AG04450 (cell line): ENCODE data around the gene TRPM2. TPM values are rescaled to one million over a fixed set of nuclear protein-coding genes. Genes with fewer than 3 reads are reported as not detected.
"Not testable (repeated sequence)": the region's sequence is repeated elsewhere in the genome, so short reads cannot be mapped to it uniquely, and the experiment has no call there.

Experiments used
- CTCF ChIA-PET: fragments of 300-600, 350-600 bp; formaldehyde crosslinking; extraction: SDS; loops from one replicate; lab custom pipeline; 2022; ENCODE audit warnings: antibody characterized with exemption, inconsistent platforms; lab: Charles Lee
- POLR2A ChIA-PET: fragments of 350-600 bp; formaldehyde crosslinking; extraction: SDS; loops from one replicate; lab custom pipeline; 2021; ENCODE audit warnings: antibody characterized with exemption, inconsistent platforms; lab: Yijun Ruan, JAX
- DNase-seq: peaks from one replicate; pipeline ENCODE4 v3.0.0-alpha.2; 2011; ENCODE audit warnings: low read depth, low spot score
- H3K27ac ChIP-seq: one replicate; pipeline ENCODE4 v1.5.1; 2012; ENCODE audit warnings: low read depth, low read length, control low read depth
- H3K27me3 ChIP-seq: one replicate; pipeline ENCODE4 v1.6.0; 2012; ENCODE audit warnings: low read length; ENCODE audit not compliant: control insufficient read depth, insufficient read depth
- H3K4me3 ChIP-seq: 2 replicates; pipeline ENCODE4 v1.5.1; 2011; ENCODE audit warnings: mild to moderate bottlenecking, low read depth, low read length, control low read depth
- H3K9me3 ChIP-seq: 2 replicates; pipeline ENCODE4 v1.5.1; 2012; ENCODE audit warnings: low read length; ENCODE audit not compliant: control insufficient read depth, insufficient read depth
- polyA plus RNA-seq: library from polyadenylated mRNA; depleted of rRNA; stranded (reverse); fragments of >200 nt; gene quantifications from 2 replicates; pipeline ENCODE4 v1.2.3, GENCODE V29; 2011
- TF ChIP-seq, protein P1 (sequence below): IDR thresholded peaks from 2 replicates; pipeline ENCODE4 v1.5.1; 2011; ENCODE audit warnings: low read depth, low read length, control low read depth, inconsistent platforms

Gene TRPM2
- polyA plus RNA-seq, 1 experiment, result not detected

DNA sequence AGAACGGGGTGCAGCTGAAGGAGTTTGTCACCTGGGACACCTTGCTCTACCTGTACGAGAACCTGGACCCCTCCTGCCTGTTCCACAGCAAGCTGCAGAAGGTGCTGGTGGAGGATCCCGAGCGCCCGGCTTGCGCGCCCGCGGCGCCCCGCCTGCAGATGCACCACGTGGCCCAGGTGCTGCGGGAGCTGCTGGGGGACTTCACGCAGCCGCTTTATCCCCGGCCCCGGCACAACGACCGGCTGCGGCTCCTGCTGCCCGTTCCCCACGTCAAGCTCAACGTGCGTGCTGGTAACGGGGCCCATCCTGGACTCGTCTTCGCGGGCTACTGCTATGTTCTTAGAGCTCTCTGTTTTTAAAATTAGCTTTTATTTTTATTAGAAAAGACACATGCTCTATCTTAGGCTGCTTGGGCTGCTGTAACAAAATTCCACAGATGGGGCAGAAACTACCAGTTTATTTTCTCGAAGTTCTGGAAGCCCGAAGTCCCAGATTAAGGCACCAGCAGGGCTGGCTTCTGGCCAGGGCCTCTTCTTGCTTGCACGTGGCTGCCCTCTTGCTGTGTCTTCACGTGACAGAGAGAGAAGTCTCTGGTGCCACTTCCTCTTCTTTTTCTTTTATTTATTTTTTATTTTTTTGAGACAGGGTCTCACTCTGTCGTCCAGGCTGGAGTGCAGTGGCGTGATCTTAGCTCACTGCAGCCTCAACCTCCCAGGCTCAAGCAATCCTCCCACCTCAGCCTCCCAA, 38.1 kb downstream of the TRPM2 start:
- ChIA-PET CTCF (no interaction called here), POLR2A (no interaction called here)
- Histone ChIP-seq H3K4me3 (no peak overlapping the region), H3K27ac (no peak overlapping the region), H3K27me3 (no peaks in the 10 kb centered on the region), H3K9me3 (peaks cover 20% of the 10 kb centered on the region)
- TF ChIP-seq, protein P1, sequence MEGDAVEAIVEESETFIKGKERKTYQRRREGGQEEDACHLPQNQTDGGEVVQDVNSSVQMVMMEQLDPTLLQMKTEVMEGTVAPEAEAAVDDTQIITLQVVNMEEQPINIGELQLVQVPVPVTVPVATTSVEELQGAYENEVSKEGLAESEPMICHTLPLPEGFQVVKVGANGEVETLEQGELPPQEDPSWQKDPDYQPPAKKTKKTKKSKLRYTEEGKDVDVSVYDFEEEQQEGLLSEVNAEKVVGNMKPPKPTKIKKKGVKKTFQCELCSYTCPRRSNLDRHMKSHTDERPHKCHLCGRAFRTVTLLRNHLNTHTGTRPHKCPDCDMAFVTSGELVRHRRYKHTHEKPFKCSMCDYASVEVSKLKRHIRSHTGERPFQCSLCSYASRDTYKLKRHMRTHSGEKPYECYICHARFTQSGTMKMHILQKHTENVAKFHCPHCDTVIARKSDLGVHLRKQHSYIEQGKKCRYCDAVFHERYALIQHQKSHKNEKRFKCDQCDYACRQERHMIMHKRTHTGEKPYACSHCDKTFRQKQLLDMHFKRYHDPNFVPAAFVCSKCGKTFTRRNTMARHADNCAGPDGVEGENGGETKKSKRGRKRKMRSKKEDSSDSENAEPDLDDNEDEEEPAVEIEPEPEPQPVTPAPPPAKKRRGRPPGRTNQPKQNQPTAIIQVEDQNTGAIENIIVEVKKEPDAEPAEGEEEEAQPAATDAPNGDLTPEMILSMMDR, result no peak
- no peak for DNase-seq

DNA sequence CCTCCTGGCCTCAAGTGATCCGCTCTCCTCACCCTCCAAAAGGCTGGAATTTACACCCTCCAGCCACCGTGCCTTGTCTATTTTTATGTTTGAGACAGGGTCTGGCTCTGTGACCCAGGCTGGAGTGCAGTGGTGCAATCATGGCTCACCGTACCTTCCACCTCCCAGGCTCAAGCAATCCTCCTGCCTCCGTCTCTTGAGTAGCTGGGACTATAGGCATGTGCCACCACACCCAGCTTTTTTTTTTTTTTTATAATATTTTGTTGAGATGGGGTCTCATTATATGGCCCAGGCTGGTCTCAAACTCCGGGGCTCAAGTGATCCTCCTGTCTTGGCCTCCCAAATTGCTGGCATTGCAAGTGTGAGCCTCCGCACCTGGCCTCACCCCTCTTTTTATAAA, 38.8 kb downstream of the TRPM2 start:
- peaks cover 18% of the 10 kb centered on the region; the same call in 1 of the 2 replicates for H3K9me3 ChIP-seq
- POLR2A ChIA-PET, result no interaction called here
- CTCF ChIA-PET, result no interaction called here
- no peak overlapping the region for H3K4me3 ChIP-seq
- DNase-seq, result no peak
- no peaks in the 10 kb centered on the region for H3K27me3 ChIP-seq
- TF ChIP-seq, protein P1, result no peak
- no peak overlapping the region for H3K27ac ChIP-seq

DNA sequence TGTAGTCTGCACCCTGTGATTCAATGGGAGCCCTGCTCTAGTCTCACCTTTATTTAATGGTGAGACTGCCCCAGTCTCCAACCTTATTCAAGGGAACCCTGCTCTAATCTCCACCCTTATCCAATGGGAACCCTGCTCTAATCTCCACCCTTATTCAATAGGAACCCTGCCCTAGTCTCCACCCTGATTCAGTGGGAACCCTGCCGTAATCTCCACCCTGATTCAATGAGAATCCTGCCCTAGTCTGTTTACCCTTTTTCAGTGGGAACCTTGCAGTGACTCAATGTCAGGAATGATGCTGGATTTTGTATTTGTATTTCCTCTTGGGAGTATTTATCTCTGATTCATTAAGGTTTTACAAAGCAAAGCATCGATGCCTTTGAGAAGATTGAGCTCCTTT, 39.5 kb downstream of the TRPM2 start:
- Histone ChIP-seq H3K27me3 (no peaks in the 10 kb centered on the region), H3K9me3 (peaks cover 25% of the 10 kb centered on the region; the same call in 1 of the 2 replicates), H3K27ac (no peak overlapping the region), H3K4me3 (no peak overlapping the region)
- ChIA-PET POLR2A (no interaction called here), CTCF (no interaction called here)
- TF ChIP-seq, protein P1, result no peak
- no peak for DNase-seq

DNA sequence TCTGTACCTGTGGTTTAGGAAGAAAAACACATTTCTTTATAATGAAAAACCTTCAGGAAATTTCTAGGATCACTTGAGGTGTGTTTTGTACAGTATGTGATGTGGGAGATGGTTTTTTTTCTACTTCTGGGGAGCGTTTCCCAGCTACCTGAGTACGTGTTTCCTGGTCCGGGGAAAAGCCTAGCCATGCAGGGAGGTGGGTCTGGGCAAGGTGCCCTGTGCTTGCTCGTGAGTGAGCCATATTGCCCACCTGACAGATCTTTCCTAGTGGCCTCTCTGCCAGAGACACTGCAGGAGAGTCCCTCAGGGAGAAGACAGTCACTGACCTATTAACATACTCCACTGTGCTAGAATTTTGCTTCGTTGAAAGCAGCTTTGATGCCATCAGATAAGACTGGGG, 41.3 kb downstream of the TRPM2 start:
- Histone ChIP-seq H3K4me3 (no peak overlapping the region), H3K27me3 (no peaks in the 10 kb centered on the region), H3K9me3 (peaks cover 41% of the 10 kb centered on the region), H3K27ac (no peak overlapping the region)
- TF ChIP-seq, protein P1, result no peak
- no peak for DNase-seq
- POLR2A ChIA-PET, result no interaction called here
- CTCF ChIA-PET, result no interaction called here

DNA sequence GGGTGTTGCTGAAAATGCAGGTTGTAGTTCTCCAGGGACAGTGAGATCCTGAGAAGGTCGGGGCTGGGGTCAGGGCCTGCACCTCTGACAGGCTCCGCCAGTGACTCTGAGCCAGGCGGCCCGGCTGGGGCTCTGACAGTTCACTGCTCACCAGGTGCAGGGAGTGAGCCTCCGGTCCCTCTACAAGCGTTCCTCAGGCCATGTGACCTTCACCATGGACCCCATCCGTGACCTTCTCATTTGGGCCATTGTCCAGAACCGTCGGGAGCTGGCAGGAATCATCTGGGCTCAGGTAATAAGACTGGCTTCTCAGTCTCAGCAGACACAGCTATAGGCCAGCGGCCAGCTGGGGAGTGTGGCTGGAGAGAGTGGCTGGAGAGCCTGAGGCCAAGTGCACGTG, 41.8 kb downstream of the TRPM2 start:
- no peak for DNase-seq
- Histone ChIP-seq H3K27ac (no peak overlapping the region), H3K4me3 (no peak overlapping the region), H3K9me3 (peaks cover 46% of the 10 kb centered on the region), H3K27me3 (no peaks in the 10 kb centered on the region)
- ChIA-PET POLR2A (no interaction called here), CTCF (no interaction called here)
- TF ChIP-seq, protein P1, result no peak

DNA sequence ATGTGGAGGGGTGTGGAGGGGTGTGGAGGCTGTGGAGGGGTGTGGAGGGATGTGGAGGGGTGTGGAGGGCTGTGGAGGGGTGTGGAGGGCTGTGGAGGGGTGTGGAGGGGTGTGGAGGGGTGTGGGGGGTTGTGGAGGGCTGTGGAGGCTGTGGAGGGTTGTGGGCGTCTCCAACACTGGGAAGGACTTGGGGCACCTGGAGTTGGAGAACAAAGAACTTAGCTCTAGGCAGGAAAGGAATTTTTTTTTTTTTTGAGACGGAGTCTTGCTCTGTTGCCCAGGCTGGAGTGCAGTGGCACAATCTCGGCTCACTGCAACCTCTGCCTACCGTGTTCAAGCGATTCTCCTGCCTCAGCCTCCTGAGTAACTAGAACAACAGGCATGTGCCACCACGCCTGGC, 43.4 kb downstream of the TRPM2 start:
- DNase-seq, POLR2A ChIA-PET, H3K4me3 ChIP-seq, H3K27me3 ChIP-seq, H3K27ac ChIP-seq, CTCF ChIA-PET: not testable (repeated sequence)
- H3K9me3 ChIP-seq, result peaks cover 55% of the 10 kb centered on the region
